CD4-positive, alpha-beta T cell treated with Interleukin-6 for 4 hours (primary cell): ENCODE measurements around the gene NDUFS5.
"Not testable (repeated sequence)": the region's sequence is repeated elsewhere in the genome, so short reads cannot be mapped to it uniquely, and the experiment has no call there.

Source experiments
- DNase-seq: peaks from one replicate; pipeline ENCODE4 v3.0.0-alpha.2; 2020; ENCODE audit warnings: mixed read lengths

The NDUFS5 gene

DNA sequence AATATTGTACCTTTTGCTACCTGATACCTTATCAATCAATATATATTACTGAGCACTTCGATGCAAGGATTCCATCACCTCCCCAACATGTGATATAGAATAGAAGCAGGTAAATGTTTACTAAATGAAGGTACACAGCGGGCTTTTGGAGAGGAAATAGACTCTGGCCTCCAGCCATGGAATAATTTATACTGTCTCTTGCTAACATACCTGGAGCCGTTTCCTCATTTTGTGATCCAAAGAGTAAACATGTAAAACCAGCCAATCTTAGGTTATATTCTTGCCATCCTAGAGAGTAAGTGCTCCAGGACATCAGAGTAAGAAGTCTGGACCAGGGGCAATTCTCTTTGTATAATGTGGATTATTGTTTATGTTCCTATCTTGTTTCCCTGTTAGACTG is 39.4 kb downstream of the NDUFS5 start:
- no peak for DNase-seq

GRCh38 chr1:39068227-39068626 is 42.1 kb downstream of the NDUFS5 start:
- DNase-seq = not testable (repeated sequence)

GRCh38 chr1:39071557-39071956 is 45.4 kb downstream of the NDUFS5 start:
- not testable (repeated sequence) for DNase-seq

DNA sequence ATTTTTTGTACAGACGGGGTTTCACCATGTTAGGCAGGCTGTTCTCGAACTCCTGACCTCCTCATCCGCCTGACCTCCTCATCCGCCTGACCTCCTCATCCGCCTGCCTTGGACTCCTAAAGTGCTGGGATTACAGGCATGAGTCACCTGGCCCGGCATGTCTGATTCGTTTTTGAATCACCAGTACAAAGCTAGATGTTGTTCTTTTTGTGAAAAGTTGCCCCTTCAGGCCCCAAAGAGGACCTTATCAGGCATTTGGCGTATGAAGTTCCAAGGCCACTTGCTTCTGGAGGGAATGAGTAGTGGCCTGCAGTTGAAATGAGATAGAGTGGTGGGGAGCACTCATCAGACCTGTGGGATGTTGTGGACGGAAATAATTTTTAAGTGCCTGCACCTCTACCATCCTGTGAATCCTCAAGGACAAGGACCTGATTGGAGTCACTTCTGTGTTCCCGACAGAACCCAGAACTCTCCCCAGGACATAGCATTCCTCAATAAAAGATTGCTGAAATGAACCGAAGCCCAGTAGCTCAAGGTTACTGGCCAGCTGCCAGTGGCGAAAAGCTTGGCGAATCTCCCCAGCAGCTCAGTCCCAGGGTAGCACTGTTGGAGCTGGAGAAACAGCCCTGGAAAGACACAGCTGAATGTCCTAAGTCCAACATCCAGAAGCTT is 50.1 kb downstream of the NDUFS5 start:
- no peak for DNase-seq

GRCh38 chr1:39076799-39077148 is 50.6 kb downstream of the NDUFS5 start:
- DNase-seq = no peak

DNA sequence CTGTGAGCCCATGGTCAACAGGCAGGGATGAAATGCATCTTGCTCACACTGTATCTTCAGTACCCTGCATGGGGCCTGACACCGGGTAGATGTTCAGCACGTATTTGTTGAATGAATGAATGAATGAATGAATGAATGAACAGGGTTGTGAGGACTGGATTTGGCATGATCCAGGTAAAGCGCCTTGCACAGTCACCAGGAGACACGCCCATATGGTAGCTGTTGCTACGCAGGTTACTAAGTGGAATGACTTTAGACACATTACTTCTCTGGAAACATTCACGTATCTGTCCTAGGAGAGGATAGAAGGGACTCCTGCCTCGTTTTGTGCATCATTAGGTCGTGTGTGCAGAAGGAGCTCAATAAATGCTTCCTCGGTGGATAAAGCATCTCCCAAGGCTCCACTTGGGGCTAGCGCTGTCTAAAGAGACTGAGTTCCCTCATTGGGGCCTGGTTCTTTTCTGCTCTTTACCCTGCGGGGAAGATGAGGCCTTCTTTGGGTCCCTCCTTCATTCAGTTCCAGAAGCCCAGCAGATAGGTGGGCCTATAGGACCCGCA is 54.2 kb downstream of the NDUFS5 start:
- no peak for DNase-seq

DNA sequence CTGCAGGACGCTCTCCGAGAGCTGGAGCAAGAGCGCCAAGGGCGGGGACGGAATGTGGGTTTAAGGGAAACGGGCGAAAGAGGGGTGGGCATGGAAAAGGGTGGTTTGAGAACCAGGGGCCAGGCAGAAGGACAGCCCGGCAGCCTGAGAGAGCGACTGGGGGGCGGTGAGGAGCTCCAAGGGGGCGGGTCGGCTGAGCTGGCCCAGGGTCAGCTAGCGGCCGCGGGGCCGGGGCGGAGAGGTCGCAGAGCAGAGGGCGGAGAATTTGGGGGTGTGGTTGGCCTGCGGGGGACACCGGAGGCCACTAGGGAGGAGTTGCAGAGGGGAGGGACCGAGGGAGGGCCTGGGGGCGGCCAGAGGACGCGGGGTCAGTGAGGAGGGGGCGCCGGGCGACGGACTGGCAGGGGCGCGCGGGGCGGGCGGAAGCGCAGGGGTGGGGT is 54.7 kb downstream of the NDUFS5 start:
- no peak for DNase-seq

DNA sequence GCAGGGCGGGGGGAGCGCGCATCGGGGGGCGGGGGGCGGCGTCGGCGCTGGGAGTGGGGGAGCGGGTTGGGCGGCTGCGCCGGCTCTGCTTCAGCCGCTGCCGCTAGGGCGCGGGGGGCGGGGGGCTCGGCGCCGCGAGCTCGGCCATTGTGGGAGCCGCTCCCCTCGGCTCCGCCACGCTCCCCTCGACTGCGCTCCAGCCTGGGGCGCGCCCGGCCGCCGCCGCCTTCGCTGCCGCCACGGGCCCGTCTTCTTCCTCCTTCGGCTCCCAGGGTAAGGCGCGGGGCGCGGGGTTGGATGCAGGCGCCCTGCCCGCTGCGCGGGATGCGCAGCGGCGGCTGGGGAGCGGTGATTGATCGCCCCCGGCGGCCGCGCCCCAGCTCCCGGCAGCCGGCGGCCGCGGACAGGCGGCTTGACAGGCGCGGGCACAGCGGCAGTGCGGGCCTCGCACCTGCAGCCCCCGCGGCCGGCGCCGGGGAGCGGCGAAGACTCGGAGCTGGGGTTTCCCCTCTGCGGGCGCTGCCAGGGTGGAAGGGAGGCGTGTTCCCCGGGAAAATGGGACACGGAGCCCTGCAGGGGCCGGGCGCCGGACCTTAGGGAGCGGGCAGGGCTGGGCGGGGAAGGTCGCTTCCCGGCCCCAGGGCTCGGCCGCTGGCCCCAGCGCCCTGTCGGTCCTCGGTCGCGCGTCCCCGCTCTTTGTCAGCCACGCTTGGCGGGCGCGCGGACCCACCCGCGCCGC is 55.3 kb downstream of the NDUFS5 start:
- peak; percentile 35 for DNase-seq

DNA sequence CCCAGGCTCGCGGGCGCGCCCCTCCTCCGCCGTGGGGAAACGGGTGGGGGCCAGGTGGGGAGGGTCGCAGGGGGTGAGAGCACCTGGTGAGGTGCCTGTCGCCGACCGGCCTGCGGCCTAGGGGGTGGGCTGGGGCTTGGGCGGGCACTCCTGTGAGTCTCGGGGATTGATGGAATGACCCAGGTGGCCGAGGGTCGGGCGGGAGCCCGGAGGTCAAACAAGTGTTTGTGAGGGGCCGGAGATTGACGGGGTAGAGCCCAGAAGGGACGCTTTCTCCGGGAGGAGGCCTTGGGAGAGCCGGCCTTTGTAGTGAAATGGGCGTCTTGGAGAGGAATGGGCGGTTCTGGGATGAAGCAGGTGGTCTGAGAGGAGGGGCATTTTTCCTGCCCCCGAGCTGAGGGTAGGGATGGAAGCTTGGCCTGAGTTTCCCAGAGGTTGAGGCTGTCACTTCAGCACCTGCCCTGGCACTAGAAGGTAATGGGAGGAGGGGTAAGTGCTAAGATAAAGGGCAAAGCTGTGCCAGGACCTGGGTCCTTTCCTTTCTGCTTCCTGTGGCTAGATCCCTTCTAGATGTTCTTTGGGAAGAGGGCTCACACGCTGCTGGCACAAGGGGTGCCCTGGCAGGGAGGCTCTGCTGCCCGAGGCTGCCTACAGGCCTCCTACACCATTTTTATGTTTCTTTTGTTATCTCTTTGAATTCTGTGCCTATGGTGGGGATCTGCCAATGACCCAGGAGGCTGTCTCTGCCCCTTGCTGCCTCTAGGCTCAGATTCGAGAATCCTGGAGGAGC is 56.1 kb downstream of the NDUFS5 start:
- no peak for DNase-seq

- no peak for DNase-seq
Measured at GRCh38 chr1:39082811-39083576, 56.8 kb downstream of the NDUFS5 start.

- no peak for DNase-seq
Measured at GRCh38 chr1:39084191-39084590, 58.0 kb downstream of the NDUFS5 start.
